IPS-18a (cell line): Measurements from ENCODE around the gene IGFL4.

Source experiments
- H3K27ac ChIP-seq: one replicate; pipeline ENCODE4 v1.5.1; 2013; ENCODE audit warnings: low read length
- H3K27me3 ChIP-seq: one replicate; pipeline ENCODE4 v1.6.1; 2013; ENCODE audit warnings: mild to moderate bottlenecking, low read length; ENCODE audit not compliant: control insufficient read depth, insufficient read depth
- H3K36me3 ChIP-seq: one replicate; pipeline ENCODE4 v1.6.1; 2013; ENCODE audit warnings: low read depth, low read length; ENCODE audit not compliant: control insufficient read depth
- H3K4me1 ChIP-seq: one replicate; pipeline ENCODE4 v1.6.1; 2013; ENCODE audit warnings: low read depth, low read length; ENCODE audit not compliant: control insufficient read depth
- H3K4me3 ChIP-seq: one replicate; pipeline ENCODE4 v1.5.1; 2013; ENCODE audit warnings: low read length
- H3K9ac ChIP-seq: one replicate; pipeline ENCODE4 v1.6.1; 2013; ENCODE audit warnings: mild to moderate bottlenecking, low read length, moderate library complexity
- H3K9me3 ChIP-seq: one replicate; pipeline ENCODE4 v1.6.1; 2013; ENCODE audit warnings: low read depth, low read length; ENCODE audit not compliant: control insufficient read depth

The IGFL4 gene

DNA sequence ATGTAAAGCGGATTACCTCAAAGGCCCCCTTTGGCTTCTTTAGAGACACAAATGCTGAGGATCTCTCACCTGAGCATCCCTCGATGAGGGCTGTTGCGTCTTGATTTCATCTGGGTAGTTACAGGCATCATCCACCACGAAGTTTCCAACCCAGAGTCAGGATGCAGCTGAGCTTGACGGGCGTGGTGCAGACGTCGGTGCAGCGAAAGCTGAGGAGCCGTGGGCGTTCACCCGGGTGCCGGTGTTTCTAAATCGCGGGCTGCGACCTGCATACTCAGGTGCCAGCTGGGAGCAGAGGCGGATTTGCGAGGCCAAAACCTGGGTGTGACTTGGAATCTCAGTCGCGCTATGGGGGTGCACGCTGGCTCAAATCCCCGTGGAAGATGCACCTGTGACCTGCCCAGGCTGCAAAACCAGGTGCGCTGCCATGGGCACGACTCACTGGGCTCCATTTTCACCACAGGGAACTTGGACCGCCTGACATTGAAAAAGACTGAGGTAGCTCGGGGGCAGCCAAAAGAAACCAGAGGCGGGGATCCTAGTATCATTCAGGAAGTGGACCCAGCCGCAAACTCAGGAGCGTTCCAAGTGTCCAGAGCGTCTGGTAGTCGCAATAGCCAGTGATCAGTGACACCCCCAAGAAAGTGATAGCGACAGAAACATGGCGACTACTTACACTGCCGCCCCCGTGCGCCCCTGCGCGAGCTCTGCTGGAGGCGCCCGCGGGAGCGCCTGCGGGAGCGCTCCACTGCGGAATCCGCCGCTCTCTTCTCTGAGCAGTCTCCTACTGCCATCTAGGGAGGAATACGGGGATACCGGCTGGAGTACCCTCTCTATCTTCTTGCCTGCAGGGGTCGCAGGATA lies 36.4 kb upstream of the IGFL4 start:
- Histone ChIP-seq H3K4me3 (peak overlapping the region; percentile 60), H3K4me1 (no peaks in the 10 kb centered on the region), H3K27ac (no peak overlapping the region), H3K9ac (no peak overlapping the region), H3K9me3 (no peaks in the 10 kb centered on the region), H3K36me3 (no peaks in the 10 kb centered on the region), H3K27me3 (peaks cover 51% of the 10 kb centered on the region)

DNA sequence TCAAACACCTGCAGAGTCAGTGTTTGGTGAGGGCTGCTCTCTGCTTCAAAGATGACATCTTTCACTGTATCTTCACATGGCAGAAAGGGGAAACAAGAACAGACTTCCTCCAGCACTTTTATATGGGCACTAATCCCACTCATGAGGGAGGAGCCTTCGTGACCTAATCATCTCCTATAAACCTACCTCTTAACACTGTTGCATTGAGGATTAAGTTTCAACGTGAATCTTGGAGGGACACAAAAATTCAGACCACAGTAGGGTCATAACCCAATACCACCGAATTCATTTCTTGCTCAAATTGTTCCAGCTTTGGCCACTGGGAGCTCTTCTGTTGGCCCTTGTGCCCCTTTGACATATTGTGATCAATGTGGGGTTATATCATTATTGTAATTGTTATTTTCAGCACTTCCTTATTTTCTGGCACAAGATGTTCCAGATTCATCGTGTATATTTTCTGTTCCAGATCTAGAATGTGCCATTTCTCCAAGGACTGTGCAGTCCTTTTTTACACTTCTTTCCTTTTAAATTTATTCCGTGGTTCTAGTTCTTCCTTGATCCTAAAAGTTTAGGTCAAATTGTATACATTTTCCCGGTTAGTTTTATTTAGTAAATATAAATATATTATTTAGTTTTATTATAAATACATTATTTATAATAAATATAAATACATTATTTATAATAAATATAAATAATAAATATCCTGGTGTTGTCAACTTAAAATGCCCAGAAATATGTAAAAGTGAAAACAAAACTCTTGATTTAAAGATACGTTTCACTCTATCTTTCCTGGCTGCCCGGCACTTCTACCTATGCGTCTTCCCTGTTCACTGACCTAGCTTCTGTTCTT lies 35.5 kb upstream of the IGFL4 start:
- no peaks in the 10 kb centered on the region for H3K9me3 ChIP-seq
- peaks cover 61% of the 10 kb centered on the region for H3K27me3 ChIP-seq
- H3K27ac ChIP-seq = no peak overlapping the region
- H3K9ac ChIP-seq = no peak overlapping the region
- no peaks in the 10 kb centered on the region for H3K4me1 ChIP-seq
- H3K4me3 ChIP-seq = peak overlapping the region; percentile 60
- H3K36me3 ChIP-seq = no peaks in the 10 kb centered on the region

DNA sequence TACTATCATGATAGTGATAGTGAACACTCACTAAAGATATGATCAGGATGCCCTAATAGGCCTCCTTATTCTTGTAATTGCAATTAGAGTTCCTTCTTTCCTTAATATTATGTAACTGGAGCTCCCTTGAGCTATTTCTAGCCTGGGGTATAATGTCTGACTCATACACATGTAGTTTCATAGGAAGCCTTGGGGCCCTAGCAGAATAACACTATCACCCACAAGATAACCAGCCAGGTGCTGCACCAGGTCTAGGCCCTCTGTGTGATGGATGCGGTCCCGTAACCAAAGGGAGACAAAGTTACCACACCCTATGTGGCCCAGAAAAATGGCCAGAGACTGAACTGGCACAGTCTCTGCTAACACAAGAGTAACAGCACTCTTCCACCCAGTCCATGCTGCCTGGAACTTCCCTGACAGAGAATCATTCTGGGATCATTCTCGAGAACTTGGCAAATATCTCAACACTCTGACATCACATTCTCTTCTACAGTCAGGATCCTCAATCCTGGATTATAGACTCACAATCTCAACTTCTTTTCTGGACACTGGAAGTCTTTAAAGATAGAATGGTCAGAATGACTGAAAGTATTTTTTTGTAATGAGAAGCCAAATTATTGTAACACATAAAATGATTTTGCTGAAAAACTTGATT lies 32.6 kb upstream of the IGFL4 start:
- no peak overlapping the region for H3K9ac ChIP-seq
- no peaks in the 10 kb centered on the region for H3K9me3 ChIP-seq
- H3K4me1 ChIP-seq = no peaks in the 10 kb centered on the region
- H3K27me3 ChIP-seq = peaks cover 57% of the 10 kb centered on the region
- no peaks in the 10 kb centered on the region for H3K36me3 ChIP-seq
- no peak overlapping the region for H3K27ac ChIP-seq
- no peak overlapping the region for H3K4me3 ChIP-seq

DNA sequence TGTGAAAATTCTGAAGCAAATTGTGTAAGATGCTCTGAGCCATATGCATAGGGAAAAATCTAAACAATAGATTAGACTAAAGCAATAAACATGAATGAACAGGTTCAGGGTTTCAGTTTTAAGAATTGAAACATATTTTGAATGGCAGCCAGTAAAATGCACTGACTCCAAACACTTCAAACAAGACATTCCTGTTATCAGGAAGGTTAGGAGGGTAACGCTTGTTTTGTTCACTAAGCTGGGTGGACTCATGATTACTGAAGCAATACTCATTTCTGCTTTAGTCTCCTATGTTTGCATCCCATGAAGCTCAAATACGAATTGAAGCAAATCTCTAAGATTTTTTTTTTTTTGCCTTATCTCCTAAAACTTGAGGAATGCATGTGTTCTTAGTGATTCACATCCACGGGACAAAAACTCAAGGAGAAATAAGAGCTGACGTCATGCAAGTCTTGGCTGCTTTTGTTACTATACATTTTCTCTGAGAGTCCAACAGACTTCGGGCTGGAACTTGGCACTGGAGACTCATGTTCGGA lies 29.1 kb upstream of the IGFL4 start:
- Histone ChIP-seq H3K4me1 (no peaks in the 10 kb centered on the region), H3K27ac (no peak overlapping the region), H3K4me3 (no peak overlapping the region), H3K9ac (no peak overlapping the region), H3K36me3 (no peaks in the 10 kb centered on the region), H3K9me3 (no peaks in the 10 kb centered on the region), H3K27me3 (peaks cover 31% of the 10 kb centered on the region)

DNA sequence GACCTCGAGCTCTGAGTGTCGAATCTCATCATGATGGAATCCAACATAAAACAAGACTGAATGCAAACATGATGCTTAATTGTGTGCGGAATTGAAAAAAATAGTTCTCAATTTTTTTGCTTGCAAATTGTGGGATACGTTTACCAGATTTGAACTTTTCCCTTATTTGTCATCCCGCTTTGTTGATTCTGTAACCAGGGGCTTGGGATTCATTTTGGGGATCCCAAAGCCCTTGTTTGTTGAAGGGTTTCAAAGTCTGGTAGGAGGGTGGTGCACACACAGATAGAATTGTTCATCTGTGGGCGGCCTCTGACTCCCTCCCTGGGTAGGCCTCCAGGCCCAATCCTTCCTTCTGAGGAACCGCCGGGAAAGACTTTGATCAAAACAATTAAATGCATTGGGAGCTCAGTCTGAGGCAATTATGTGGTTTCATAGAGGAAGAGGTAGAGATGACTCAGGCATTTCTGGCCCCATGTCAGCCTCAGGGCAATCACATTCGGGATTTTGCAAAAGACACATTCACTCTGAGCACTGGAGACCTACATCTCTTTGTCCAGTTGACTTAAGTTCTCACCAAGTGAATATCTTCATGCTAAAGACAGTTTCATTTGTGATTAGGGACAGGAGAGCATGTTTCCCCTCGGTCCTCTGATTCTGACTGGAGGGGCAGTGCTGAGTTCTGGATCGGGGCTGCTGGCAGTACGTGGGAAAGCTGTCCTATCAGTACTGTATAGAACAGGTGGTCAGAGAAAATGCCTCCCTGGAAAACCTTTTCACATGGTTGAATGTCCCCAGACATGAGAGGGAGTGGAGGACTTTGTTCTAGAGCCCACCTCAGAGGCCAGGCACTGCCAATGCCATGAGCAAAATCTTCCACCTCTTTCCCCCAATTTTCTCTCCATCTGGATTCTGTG lies 27.8 kb upstream of the IGFL4 start:
- Histone ChIP-seq H3K4me3 (no peak overlapping the region), H3K9ac (no peak overlapping the region), H3K36me3 (no peaks in the 10 kb centered on the region), H3K27me3 (peaks cover 23% of the 10 kb centered on the region), H3K9me3 (no peaks in the 10 kb centered on the region), H3K27ac (no peak overlapping the region), H3K4me1 (no peaks in the 10 kb centered on the region)

DNA sequence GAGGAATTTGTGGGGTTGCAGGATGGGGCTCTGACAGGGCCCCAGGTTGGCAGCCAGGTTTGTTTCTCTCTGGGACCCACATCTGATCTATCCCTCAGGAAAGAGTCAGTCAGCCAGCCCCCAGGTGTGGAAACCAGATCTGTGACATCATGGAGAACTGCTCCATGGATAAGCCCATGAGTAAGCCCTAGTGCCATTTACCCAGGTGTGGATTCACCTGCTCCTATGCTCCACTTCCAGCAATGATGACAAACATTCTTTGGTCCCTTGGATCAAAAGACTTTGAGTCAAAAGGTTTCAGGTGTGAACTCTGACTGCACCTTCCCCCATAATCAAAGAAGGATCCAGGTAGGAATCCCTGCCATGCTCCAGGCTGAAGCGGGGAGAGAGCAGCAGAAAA lies 26.9 kb upstream of the IGFL4 start:
- Histone ChIP-seq H3K27ac (no peak overlapping the region), H3K4me3 (no peak overlapping the region)

DNA sequence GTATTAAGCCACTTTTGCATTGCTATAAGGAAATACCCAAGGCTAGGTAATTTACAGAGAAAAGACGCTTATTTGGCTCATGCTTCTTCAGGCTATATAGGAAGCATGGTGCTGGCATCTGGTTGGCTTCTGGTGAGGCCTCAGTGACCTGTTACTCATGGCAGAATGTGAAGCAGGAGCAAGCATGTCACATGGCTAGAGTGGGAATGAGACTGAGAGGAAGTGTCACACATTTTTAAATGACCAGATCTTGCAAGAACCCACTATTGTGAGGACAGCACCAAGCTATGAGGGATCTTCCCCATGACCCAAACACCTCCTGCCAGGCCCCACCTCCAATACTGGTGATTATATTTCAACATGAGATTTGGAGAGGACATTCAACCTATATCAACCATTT lies 25.7 kb upstream of the IGFL4 start:
- H3K36me3 ChIP-seq = no peaks in the 10 kb centered on the region
- H3K27me3 ChIP-seq = peaks cover 9% of the 10 kb centered on the region
- H3K4me3 ChIP-seq = no peak overlapping the region
- no peaks in the 10 kb centered on the region for H3K4me1 ChIP-seq
- H3K9me3 ChIP-seq = no peaks in the 10 kb centered on the region
- no peak overlapping the region for H3K27ac ChIP-seq
- no peak overlapping the region for H3K9ac ChIP-seq

More for the DNA sequence above, 26.9 kb upstream of the IGFL4 start:
- Histone ChIP-seq H3K36me3 (no peaks in the 10 kb centered on the region), H3K4me1 (no peaks in the 10 kb centered on the region), H3K9me3 (no peaks in the 10 kb centered on the region), H3K9ac (no peak overlapping the region), H3K27me3 (peaks cover 20% of the 10 kb centered on the region)

DNA sequence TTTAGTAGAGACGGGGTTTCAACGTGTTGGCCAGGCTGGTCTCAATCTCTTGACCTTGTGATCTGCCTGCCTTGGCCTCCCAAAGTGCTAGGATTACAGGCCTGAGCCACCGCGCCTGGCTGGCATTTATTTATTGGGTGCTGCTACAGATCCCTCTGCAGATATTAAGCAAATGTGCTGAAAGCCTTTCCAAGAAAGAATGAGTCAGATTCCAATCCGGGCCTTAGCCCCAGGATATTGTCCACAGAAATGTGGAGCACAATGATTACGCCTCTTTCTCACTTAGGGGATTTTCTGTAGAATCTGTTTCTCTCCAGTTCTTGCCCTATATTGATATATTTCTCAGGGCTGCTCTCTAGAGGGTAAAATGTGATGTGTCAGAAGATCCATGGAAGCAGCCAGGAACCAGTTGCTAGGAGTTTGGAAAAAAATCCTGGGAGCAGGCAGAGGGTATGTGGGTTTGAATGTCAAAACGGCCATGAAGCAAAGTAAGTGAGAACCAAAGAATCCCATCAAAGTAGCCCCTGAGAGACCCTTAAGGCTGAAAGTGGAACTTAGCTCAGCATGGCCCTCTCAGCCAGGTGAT lies 24.8 kb upstream of the IGFL4 start:
- Histone ChIP-seq H3K36me3 (no peaks in the 10 kb centered on the region), H3K9me3 (peaks cover 4% of the 10 kb centered on the region), H3K9ac (no peak overlapping the region), H3K4me1 (no peaks in the 10 kb centered on the region), H3K4me3 (no peak overlapping the region), H3K27me3 (peaks cover 3% of the 10 kb centered on the region), H3K27ac (no peak overlapping the region)

DNA sequence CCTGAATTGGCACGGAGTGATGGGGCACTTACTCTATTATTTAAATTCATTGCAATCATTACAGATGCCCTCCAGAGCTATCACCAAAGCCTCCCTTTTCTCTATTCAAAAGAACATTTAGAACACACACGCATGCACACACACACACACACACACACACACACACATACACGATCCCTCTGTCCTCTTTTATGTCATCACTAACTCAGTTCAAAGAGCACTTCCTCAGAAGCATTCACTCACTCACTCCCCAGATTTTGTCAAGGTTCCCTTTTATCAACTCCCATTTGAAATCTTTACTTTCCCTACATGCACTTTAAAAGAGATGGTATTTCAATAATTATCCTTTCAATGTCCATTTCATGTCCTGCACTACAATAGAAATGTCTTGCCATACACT lies 22.4 kb upstream of the IGFL4 start:
- H3K27me3 ChIP-seq = no peaks in the 10 kb centered on the region
- H3K9me3 ChIP-seq = peaks cover 23% of the 10 kb centered on the region
- H3K27ac ChIP-seq = no peak overlapping the region
- H3K9ac ChIP-seq = no peak overlapping the region
- H3K4me3 ChIP-seq = no peak overlapping the region
- H3K4me1 ChIP-seq = no peaks in the 10 kb centered on the region
- H3K36me3 ChIP-seq = no peaks in the 10 kb centered on the region

DNA sequence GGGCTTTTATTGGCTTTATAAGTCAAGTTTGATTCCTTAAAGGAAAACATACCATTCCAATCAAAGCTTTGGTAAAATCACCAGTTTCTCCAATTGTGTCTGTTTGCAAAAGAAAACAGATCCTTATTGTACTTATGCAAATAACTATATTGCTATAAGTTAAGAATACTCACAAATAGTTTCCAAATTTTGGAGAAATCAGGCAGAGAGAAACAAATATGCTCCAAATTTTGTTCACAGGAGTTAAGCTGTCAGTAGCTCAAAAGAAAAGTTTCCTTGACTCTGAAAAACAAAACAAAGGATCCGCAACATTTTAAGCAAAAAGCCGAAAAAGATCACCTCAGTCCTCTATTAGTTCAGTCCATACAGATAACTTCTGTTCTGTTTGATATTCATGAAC lies 19.2 kb upstream of the IGFL4 start:
- Histone ChIP-seq H3K4me3 (no peak overlapping the region), H3K36me3 (no peaks in the 10 kb centered on the region), H3K27ac (no peak overlapping the region), H3K27me3 (no peaks in the 10 kb centered on the region), H3K4me1 (no peaks in the 10 kb centered on the region), H3K9me3 (peaks cover 23% of the 10 kb centered on the region), H3K9ac (no peak overlapping the region)
